MM.1S (cell line): Measurements from ENCODE around the gene TECTB.

Experiments used
- DNase-seq: peaks from one replicate; pipeline ENCODE4 v3.0.0-alpha.2; 2015
- H2AFZ ChIP-seq: fragments of 300-600 bp; sonication (generic); 2 replicates; pipeline ENCODE4 v1.6.0; 2016; ENCODE audit warnings: antibody characterized with exemption, low read length
- H3F3A ChIP-seq: fragments of 300-600 bp; sonication (generic); 2 replicates; pipeline ENCODE4 v1.6.1; 2016; ENCODE audit warnings: mild to moderate bottlenecking, antibody characterized with exemption, low read length, moderate library complexity, mixed read lengths; ENCODE audit not compliant: insufficient read depth
- H3K27ac ChIP-seq: fragments of 300-600 bp; sonication (generic); 2 replicates; pipeline ENCODE4 v1.5.1; 2016; ENCODE audit warnings: mild to moderate bottlenecking, low read length
- H3K27me3 ChIP-seq: fragments of 300-600 bp; sonication (generic); replicated peaks from 2 replicates; pipeline ENCODE4 v1.6.0; 2016; ENCODE audit warnings: low read length; ENCODE audit not compliant: insufficient read depth
- H3K36me3 ChIP-seq: fragments of 300-600 bp; sonication (generic); replicated peaks from 2 replicates; pipeline ENCODE4 v1.6.1; 2016; ENCODE audit warnings: mild to moderate bottlenecking, low read length, mixed read lengths; ENCODE audit not compliant: insufficient read depth
- H3K4me1 ChIP-seq: fragments of 300-600 bp; sonication (generic); 2 replicates; pipeline ENCODE4 v1.6.1; 2016; ENCODE audit warnings: low read length, mixed read lengths
- H3K4me2 ChIP-seq: fragments of 300-600 bp; sonication (generic); 2 replicates; pipeline ENCODE4 v1.6.0; 2016; ENCODE audit warnings: low read depth, low read length
- H3K4me3 ChIP-seq: fragments of 300-600 bp; sonication (generic); 2 replicates; pipeline ENCODE4 v1.5.1; 2016; ENCODE audit warnings: low read length, mixed read lengths
- H3K79me2 ChIP-seq: fragments of 300-600 bp; sonication (generic); 2 replicates; pipeline ENCODE4 v1.6.1; 2016; ENCODE audit warnings: mixed run types, low read length, mixed read lengths
- H3K9ac ChIP-seq: fragments of 300-600 bp; sonication (generic); 2 replicates; pipeline ENCODE4 v1.6.1; 2016; ENCODE audit warnings: low read length, mixed read lengths
- H3K9me2 ChIP-seq: fragments of 300-600 bp; sonication (generic); replicated peaks from 2 replicates; pipeline ENCODE4 v1.6.1; 2016; ENCODE audit warnings: mild to moderate bottlenecking, low read length, mixed read lengths; ENCODE audit not compliant: insufficient read depth
- H3K9me3 ChIP-seq: fragments of 300-600 bp; sonication (generic); replicated peaks from 2 replicates; pipeline ENCODE4 v1.6.1; 2016; ENCODE audit warnings: mild to moderate bottlenecking, low read length, mixed read lengths; ENCODE audit not compliant: insufficient read depth
- H4K20me1 ChIP-seq: fragments of 300-600 bp; sonication (generic); 2 replicates; pipeline ENCODE4 v1.6.1; 2016; ENCODE audit warnings: mild to moderate bottlenecking, low read length, moderate library complexity, mixed read lengths; ENCODE audit not compliant: insufficient read depth
- EZH2 ChIP-seq: fragments of 300-600 bp; sonication (generic); optimal IDR thresholded peaks from 2 replicates; pipeline ENCODE3; 2017; ENCODE audit warnings: low read depth, mild to moderate bottlenecking, antibody characterized with exemption, low read length, mixed read lengths
- EZH2phosphoT487 ChIP-seq: fragments of 300-600 bp; sonication (generic); IDR thresholded peaks from 2 replicates; pipeline ENCODE4 v1.6.1; 2018; ENCODE audit warnings: antibody characterized with exemption, low read length
- TF ChIP-seq, protein P1 (sequence below): fragments of 300-600 bp; sonication (generic); IDR thresholded peaks from 2 replicates; pipeline ENCODE4 v1.5.1; 2016; ENCODE audit warnings: antibody characterized with exemption, low read length, mixed read lengths

TECTB gene

DNA sequence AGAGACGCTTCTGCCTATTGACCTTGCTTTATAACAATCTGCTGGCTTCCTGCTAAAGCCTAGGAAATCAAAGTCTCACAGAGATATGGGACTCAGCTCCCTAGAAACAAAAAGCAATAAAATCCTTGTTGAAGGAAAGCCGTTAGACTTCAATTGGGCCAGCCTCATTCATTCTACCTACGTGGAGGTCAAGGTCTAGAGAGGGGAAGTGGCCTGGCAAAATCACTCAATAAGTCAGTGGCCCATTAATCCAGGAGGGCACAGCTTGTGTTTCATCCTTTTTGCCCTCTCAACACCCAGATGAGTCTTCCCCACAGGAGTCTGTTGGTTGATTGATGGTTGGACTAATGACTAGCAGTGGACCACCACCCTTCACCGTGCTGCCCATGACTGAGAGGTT, 50.3 kb downstream of the TECTB start:
- Histone ChIP-seq H3K27ac (no peak overlapping the region), H3K9me2 (no peaks in the 10 kb centered on the region), H3K9me3 (no peaks in the 10 kb centered on the region), H3K4me2 (no peak overlapping the region), H3K4me3 (no peak overlapping the region), H3K4me1 (no peaks in the 10 kb centered on the region), H3K9ac (no peak overlapping the region), H3F3A (no peaks in the 10 kb centered on the region), H3K36me3 (no peaks in the 10 kb centered on the region), H3K79me2 (no peaks in the 10 kb centered on the region), H4K20me1 (no peaks in the 10 kb centered on the region), H3K27me3 (no peaks in the 10 kb centered on the region), H2AFZ (no peak overlapping the region)
- TF ChIP-seq, protein P1, sequence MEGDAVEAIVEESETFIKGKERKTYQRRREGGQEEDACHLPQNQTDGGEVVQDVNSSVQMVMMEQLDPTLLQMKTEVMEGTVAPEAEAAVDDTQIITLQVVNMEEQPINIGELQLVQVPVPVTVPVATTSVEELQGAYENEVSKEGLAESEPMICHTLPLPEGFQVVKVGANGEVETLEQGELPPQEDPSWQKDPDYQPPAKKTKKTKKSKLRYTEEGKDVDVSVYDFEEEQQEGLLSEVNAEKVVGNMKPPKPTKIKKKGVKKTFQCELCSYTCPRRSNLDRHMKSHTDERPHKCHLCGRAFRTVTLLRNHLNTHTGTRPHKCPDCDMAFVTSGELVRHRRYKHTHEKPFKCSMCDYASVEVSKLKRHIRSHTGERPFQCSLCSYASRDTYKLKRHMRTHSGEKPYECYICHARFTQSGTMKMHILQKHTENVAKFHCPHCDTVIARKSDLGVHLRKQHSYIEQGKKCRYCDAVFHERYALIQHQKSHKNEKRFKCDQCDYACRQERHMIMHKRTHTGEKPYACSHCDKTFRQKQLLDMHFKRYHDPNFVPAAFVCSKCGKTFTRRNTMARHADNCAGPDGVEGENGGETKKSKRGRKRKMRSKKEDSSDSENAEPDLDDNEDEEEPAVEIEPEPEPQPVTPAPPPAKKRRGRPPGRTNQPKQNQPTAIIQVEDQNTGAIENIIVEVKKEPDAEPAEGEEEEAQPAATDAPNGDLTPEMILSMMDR, result no peak
- TF ChIP-seq EZH2phosphoT487 (no peak), EZH2 (no peak)
- DNase-seq, result no peak

DNA sequence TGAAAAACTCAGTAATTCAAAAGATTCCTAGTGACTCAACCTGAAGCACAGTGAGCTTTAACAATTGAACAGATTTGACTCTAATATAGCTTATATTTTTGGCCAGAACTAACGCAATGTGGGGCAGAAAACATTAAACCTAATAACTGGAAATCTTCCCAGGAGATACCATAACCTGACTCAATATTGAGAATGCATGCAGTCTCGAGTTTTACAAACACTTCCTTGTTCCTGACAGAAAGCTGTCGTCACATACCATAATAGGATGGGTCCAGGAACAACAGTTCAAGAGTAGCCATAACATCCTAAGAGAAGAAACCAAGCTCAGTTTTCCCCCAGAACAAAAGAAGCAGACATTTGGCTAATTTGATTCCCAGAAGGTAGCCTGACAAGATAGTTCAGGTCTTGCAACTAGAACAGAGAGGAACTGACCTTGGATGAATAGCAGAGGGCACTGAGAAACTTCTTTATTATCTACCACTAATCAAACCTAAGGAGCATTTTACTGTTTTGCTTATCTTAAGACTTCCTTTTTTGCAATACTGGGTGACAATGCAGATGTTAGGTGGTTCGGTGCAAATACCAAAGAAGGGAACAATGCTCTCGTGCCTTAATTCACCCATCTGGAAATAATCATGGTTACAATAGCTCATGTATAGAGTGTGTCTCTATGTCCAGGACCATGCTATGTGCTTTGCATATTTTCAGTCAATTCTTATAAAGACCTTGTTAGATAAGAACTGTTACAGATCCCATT, 52.1 kb downstream of the TECTB start:
- Histone ChIP-seq H2AFZ (no peak overlapping the region), H3K9me3 (no peaks in the 10 kb centered on the region), H3K9ac (no peak overlapping the region), H3K9me2 (no peaks in the 10 kb centered on the region), H3K4me1 (no peaks in the 10 kb centered on the region), H3K79me2 (no peaks in the 10 kb centered on the region), H3K27me3 (no peaks in the 10 kb centered on the region), H4K20me1 (no peaks in the 10 kb centered on the region), H3K4me2 (no peak overlapping the region), H3K36me3 (no peaks in the 10 kb centered on the region), H3K4me3 (no peak overlapping the region), H3F3A (no peaks in the 10 kb centered on the region), H3K27ac (no peak overlapping the region)
- no peak for DNase-seq
- TF ChIP-seq, protein P1, result no peak
- no peak for TF ChIP-seq EZH2phosphoT487
- no peak for TF ChIP-seq EZH2

DNA sequence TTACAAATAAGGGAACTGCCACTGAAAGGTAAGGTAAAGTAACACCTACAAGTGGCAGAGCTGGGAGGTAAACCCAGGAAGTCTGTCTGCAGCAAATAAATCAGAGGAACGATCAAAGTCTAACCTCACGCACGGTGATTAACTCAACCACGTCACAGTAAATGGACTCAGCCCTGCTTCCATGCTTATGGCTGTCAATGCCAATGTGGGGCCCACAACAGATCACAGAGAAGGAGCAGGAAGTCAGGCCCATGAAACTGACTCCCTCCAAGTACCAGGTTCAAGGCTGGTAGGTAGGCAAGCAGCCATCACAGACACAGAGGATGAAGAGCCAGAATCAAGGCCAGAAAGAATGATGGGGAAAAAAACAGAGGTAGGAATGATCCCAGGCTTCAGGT, 52.7 kb downstream of the TECTB start:
- no peak overlapping the region for H3K27ac ChIP-seq
- H3K9ac ChIP-seq, result no peak overlapping the region
- no peak for DNase-seq
- H3F3A ChIP-seq, result no peaks in the 10 kb centered on the region
- no peaks in the 10 kb centered on the region for H4K20me1 ChIP-seq
- H3K27me3 ChIP-seq, result no peaks in the 10 kb centered on the region
- H3K4me3 ChIP-seq, result no peak overlapping the region
- H3K9me3 ChIP-seq, result no peaks in the 10 kb centered on the region
- no peak overlapping the region for H2AFZ ChIP-seq
- TF ChIP-seq, protein P1, result no peak
- TF ChIP-seq EZH2 (no peak), EZH2phosphoT487 (no peak)
- no peak overlapping the region for H3K4me2 ChIP-seq
- no peaks in the 10 kb centered on the region for H3K4me1 ChIP-seq
- no peaks in the 10 kb centered on the region for H3K36me3 ChIP-seq
- H3K9me2 ChIP-seq, result no peaks in the 10 kb centered on the region
- no peaks in the 10 kb centered on the region for H3K79me2 ChIP-seq
